Activated naive CD8-positive, alpha-beta T cell (primary cell): ENCODE measurements around the gene KIF13A.

Source experiments
- H3K27ac Mint-ChIP-seq: one replicate; pipeline ENCODE4 v1.8.0; 2021; ENCODE audit warnings: mixed read lengths
- H3K27me3 Mint-ChIP-seq: one replicate; pipeline ENCODE4 v1.8.0; 2021; ENCODE audit warnings: mixed read lengths
- H3K36me3 Mint-ChIP-seq: one replicate; pipeline ENCODE4 v1.8.0; 2021; ENCODE audit warnings: mixed read lengths
- H3K4me1 Mint-ChIP-seq: one replicate; pipeline ENCODE4 v1.8.0; 2021; ENCODE audit warnings: low read depth, mixed read lengths
- H3K4me3 Mint-ChIP-seq: one replicate; pipeline ENCODE4 v1.8.0; 2021; ENCODE audit warnings: mild to moderate bottlenecking, mixed read lengths
- H3K9me3 Mint-ChIP-seq: one replicate; pipeline ENCODE4 v1.8.0; 2021; ENCODE audit warnings: low read depth, mixed read lengths

The KIF13A gene

GRCh38 chr6:17712576-17712975, 274.9 kb downstream of the KIF13A start:
- Mint-ChIP-seq H3K27me3 (no peaks in the 10 kb centered on the region), H3K27ac (no peak overlapping the region), H3K36me3 (peaks cover 6% of the 10 kb centered on the region), H3K9me3 (peaks cover 4% of the 10 kb centered on the region), H3K4me3 (no peak overlapping the region), H3K4me1 (peaks cover 14% of the 10 kb centered on the region)

- Mint-ChIP-seq H3K36me3 (peaks cover 9% of the 10 kb centered on the region), H3K27ac (no peak overlapping the region), H3K9me3 (peaks cover 4% of the 10 kb centered on the region), H3K4me3 (no peak overlapping the region), H3K27me3 (no peaks in the 10 kb centered on the region), H3K4me1 (peaks cover 20% of the 10 kb centered on the region)
These were observed 277.1 kb downstream of the KIF13A start for GRCh38 chr6:17710331-17710730.

- no peaks in the 10 kb centered on the region for H3K27me3 Mint-ChIP-seq
- no peak overlapping the region for H3K27ac Mint-ChIP-seq
- H3K9me3 Mint-ChIP-seq = no peaks in the 10 kb centered on the region
- H3K4me3 Mint-ChIP-seq = no peak overlapping the region
- peaks cover 7% of the 10 kb centered on the region for H3K36me3 Mint-ChIP-seq
- H3K4me1 Mint-ChIP-seq = peaks cover 14% of the 10 kb centered on the region
These were observed 278.0 kb downstream of the KIF13A start for GRCh38 chr6:17709476-17709875.
